Measurements from ENCODE around the gene ERICH6.

ERICH6 gene

GRCh38 chr3:150612494-150612893 is 91.2 kb downstream of the ERICH6 start:
- DNase-seq, result no peak

- DNase-seq, result no peak
Observed at GRCh38 chr3:150611666-150612065, 92.1 kb downstream of the ERICH6 start.

GRCh38 chr3:150610785-150611184 is 92.9 kb downstream of the ERICH6 start:
- DNase-seq, result no peak

- no peak for DNase-seq
Observed at GRCh38 chr3:150609988-150610387, 93.7 kb downstream of the ERICH6 start.
